ENCODE measurements around the gene SLC1A5.

Gene SLC1A5

GRCh38 chr19:46797881-46798280 lies 9.5 kb upstream of the SLC1A5 start:
- H3K79me2 ChIP-seq (ENCODE audit: insufficient read depth, low read depth): no peaks in the 10 kb centered on the region
- no peaks in the 10 kb centered on the region for H3K27me3 ChIP-seq (ENCODE audit: insufficient read depth, low read depth)
- TF ChIP-seq CTCF (conservative IDR thresholded peaks at IDR 0.05; ENCODE audit: low read depth, low read length): no peak
- H3K36me3 ChIP-seq (ENCODE audit: insufficient read depth): no peaks in the 10 kb centered on the region
- no peaks in the 10 kb centered on the region for H3K4me1 ChIP-seq (ENCODE audit: low read depth, poor library complexity, severe bottlenecking)
- no peaks in the 10 kb centered on the region for H4K20me1 ChIP-seq (ENCODE audit: insufficient read depth)
- no peak overlapping the region for H3K4me3 ChIP-seq (IDR thresholded peaks at IDR 0.05; ENCODE audit: insufficient read depth, low read depth, low read length)
- no peak overlapping the region for H2AFZ ChIP-seq (ENCODE audit: low read depth)
- no peak overlapping the region for H3K4me2 ChIP-seq
- H3K9ac ChIP-seq: no peak overlapping the region
- no peak overlapping the region for H3K27ac ChIP-seq

GRCh38 chr19:46791944-46792343 lies 3.5 kb upstream of the SLC1A5 start:
- Histone ChIP-seq H3K4me2 (no peak overlapping the region), H2AFZ (ENCODE audit: low read depth) (no peak overlapping the region), H3K9ac (no peak overlapping the region), H3K27me3 (ENCODE audit: insufficient read depth, low read depth) (no peaks in the 10 kb centered on the region), H3K79me2 (ENCODE audit: insufficient read depth, low read depth) (peaks cover 15% of the 10 kb centered on the region), H3K27ac (no peak overlapping the region), H3K4me1 (ENCODE audit: low read depth, poor library complexity, severe bottlenecking) (peaks cover 7% of the 10 kb centered on the region), H3K4me3 (IDR thresholded peaks at IDR 0.05; ENCODE audit: insufficient read depth, low read depth, low read length) (no peak overlapping the region), H3K36me3 (ENCODE audit: insufficient read depth) (no peaks in the 10 kb centered on the region), H4K20me1 (ENCODE audit: insufficient read depth) (no peaks in the 10 kb centered on the region; the same call in 1 of the 2 replicates)
- no peak for TF ChIP-seq CTCF (conservative IDR thresholded peaks at IDR 0.05; ENCODE audit: low read depth, low read length)

- H4K20me1 ChIP-seq (ENCODE audit: insufficient read depth): peaks cover 17% of the 10 kb centered on the region
- no peak overlapping the region; the same call in 1 of the 2 replicates for H3K4me2 ChIP-seq
- no peaks in the 10 kb centered on the region for H3K36me3 ChIP-seq (ENCODE audit: insufficient read depth)
- no peak overlapping the region for H3K27ac ChIP-seq
- H2AFZ ChIP-seq (ENCODE audit: low read depth): no peak overlapping the region
- H3K4me1 ChIP-seq (ENCODE audit: low read depth, poor library complexity, severe bottlenecking): peaks cover 13% of the 10 kb centered on the region
- peaks cover 41% of the 10 kb centered on the region for H3K79me2 ChIP-seq (ENCODE audit: insufficient read depth, low read depth)
- no peak overlapping the region for H3K9ac ChIP-seq
- no peak overlapping the region for H3K4me3 ChIP-seq (IDR thresholded peaks at IDR 0.05; ENCODE audit: insufficient read depth, low read depth, low read length)
- TF ChIP-seq CTCF (conservative IDR thresholded peaks at IDR 0.05; ENCODE audit: low read depth, low read length): no peak
- H3K27me3 ChIP-seq (ENCODE audit: insufficient read depth, low read depth): no peaks in the 10 kb centered on the region
These were observed 977 bp upstream of the SLC1A5 start for GRCh38 chr19:46789371-46789770.

GRCh38 chr19:46788968-46789338 lies 559 bp upstream of the SLC1A5 start:
- Histone ChIP-seq H3K4me3 (IDR thresholded peaks at IDR 0.05; ENCODE audit: insufficient read depth, low read depth, low read length) (no peak overlapping the region), H4K20me1 (ENCODE audit: insufficient read depth) (peaks cover 21% of the 10 kb centered on the region), H2AFZ (ENCODE audit: low read depth) (peak overlapping the region; percentile 45; the same call in 1 of the 2 replicates), H3K9ac (peak overlapping the region; percentile 99; the same call in 1 of the 2 replicates), H3K27me3 (ENCODE audit: insufficient read depth, low read depth) (no peaks in the 10 kb centered on the region), H3K79me2 (ENCODE audit: insufficient read depth, low read depth) (peaks cover 45% of the 10 kb centered on the region), H3K4me2 (peak overlapping the region; percentile 19; the same call in 1 of the 2 replicates), H3K4me1 (ENCODE audit: low read depth, poor library complexity, severe bottlenecking) (peaks cover 17% of the 10 kb centered on the region), H3K36me3 (ENCODE audit: insufficient read depth) (no peaks in the 10 kb centered on the region), H3K27ac (0 out of 2 replicates have a peak overlapping the region, but pooled peaks have one; percentile 13)
- no peak for TF ChIP-seq CTCF (conservative IDR thresholded peaks at IDR 0.05; ENCODE audit: low read depth, low read length)
